HG03460 (cell line): ENCODE measurements around the gene ANKRD18A.
"Not testable (repeated sequence)": the region's sequence is repeated elsewhere in the genome, so short reads cannot be mapped to it uniquely, and the experiment has no call there.

ENCODE experiments used
- ATAC-seq: cut with Tn5 transposase; IDR thresholded peaks from one replicate; pipeline ENCODE4 v1.9.1; 2021; ENCODE audit not compliant: unreplicated experiment

ANKRD18A gene

GRCh38 chr9:38546497-38547163 lies 73.8 kb downstream of the ANKRD18A start:
- ATAC-seq: not testable (repeated sequence)

GRCh38 chr9:38540535-38540934 lies 79.9 kb downstream of the ANKRD18A start:
- ATAC-seq: not testable (repeated sequence)

GRCh38 chr9:38529317-38529716 lies 91.1 kb downstream of the ANKRD18A start:
- ATAC-seq: no peak

- no peak for ATAC-seq
Measured at GRCh38 chr9:38527503-38527902, 92.9 kb downstream of the ANKRD18A start.

- ATAC-seq: no peak
Measured at GRCh38 chr9:38526591-38526990, 93.8 kb downstream of the ANKRD18A start.

GRCh38 chr9:38523121-38523520 lies 97.3 kb downstream of the ANKRD18A start:
- no peak for ATAC-seq

- ATAC-seq: no peak
Measured at GRCh38 chr9:38521762-38522161, 98.6 kb downstream of the ANKRD18A start.
